Right atrium auricular region (tissue), 2 donors: ENCODE measurements around the gene NGEF. TPM values are rescaled to one million over a fixed set of nuclear protein-coding genes. Genes with fewer than 3 reads are reported as not detected.

ENCODE experiments used
- DNase-seq: peaks from one replicate; pipeline ENCODE4 v3.0.0-alpha.2; 2019; ENCODE audit warnings: low spot score
- H3K27ac ChIP-seq, 2 donors: fragments of 200-600 bp; sonication (generic); 1 replicate in 1 of 2; 2 replicates in 1 of 2; pipeline ENCODE4 v1.5.1; 2016 to 2019
- H3K27me3 ChIP-seq, 2 donors: fragments of 200-600 bp; sonication (generic); one replicate each; pipeline versions ENCODE4 v1.5.1 to v1.6.0; 2017 to 2019
- H3K36me3 ChIP-seq: fragments of 200-600 bp; sonication (generic); one replicate; pipeline ENCODE4 v1.5.1; 2016
- H3K4me1 ChIP-seq, 2 donors: fragments of 200-600 bp; sonication (generic); one replicate each; pipeline versions ENCODE4 v1.5.1 to v1.6.0; 2017 to 2019
- H3K4me3 ChIP-seq, 2 donors: fragments of 200-600 bp; sonication (generic); 1 replicate in 1 of 2; 2 replicates in 1 of 2; pipeline ENCODE4 v1.5.1; 2017 to 2019; ENCODE audit warnings: mild to moderate bottlenecking in 1 of 2, moderate library complexity in 1 of 2
- H3K9me3 ChIP-seq, 2 donors: fragments of 200-600 bp; sonication (generic); one replicate each; pipeline ENCODE4 v1.5.1; 2019
- CTCF ChIP-seq, 2 donors: fragments of 200-600 bp; sonication (generic); IDR thresholded peaks; one replicate each; pipeline ENCODE4 v1.5.1; 2019; ENCODE audit warnings: antibody characterized with exemption in 2 of 2
- total RNA-seq, 2 donors: library from RNA; depleted of rRNA; stranded (reverse); fragments of >200 nt; gene quantifications; one replicate each; pipeline ENCODE4 v1.1.0, GENCODE V29; 2016

The NGEF gene
- total RNA-seq, 2 donors from 2014 or later, result 1.4 to 4.8 TPM

- Histone ChIP-seq H3K4me3 (no peak overlapping the region), H3K9me3 (no peaks in the 10 kb centered on the region), H3K27ac (no peak overlapping the region), H3K4me1 (no peaks in the 10 kb centered on the region), H3K27me3 (no peaks in the 10 kb centered on the region), H3K36me3 (no peaks in the 10 kb centered on the region)
- DNase-seq, result no peak
- TF ChIP-seq CTCF (IDR thresholded peaks at IDR 0.05), result no peak
Observed at GRCh38 chr2:233029321-233029720, 16.3 kb upstream of the NGEF start.

GRCh38 chr2:233026198-233026813 is 13.2 kb upstream of the NGEF start:
- no peaks in the 10 kb centered on the region for H3K9me3 ChIP-seq
- no peak for DNase-seq
- H3K36me3 ChIP-seq, result no peaks in the 10 kb centered on the region
- H3K27ac ChIP-seq, result no peak overlapping the region
- no peaks in the 10 kb centered on the region for H3K4me1 ChIP-seq
- no peak overlapping the region for H3K4me3 ChIP-seq
- no peak for TF ChIP-seq CTCF (IDR thresholded peaks at IDR 0.05)
- H3K27me3 ChIP-seq, result no peaks in the 10 kb centered on the region

- no peak overlapping the region for H3K4me3 ChIP-seq
Observed at GRCh38 chr2:233025706-233026105, 12.7 kb upstream of the NGEF start.

GRCh38 chr2:233023761-233024410 is 10.8 kb upstream of the NGEF start:
- H3K4me1 ChIP-seq, result no peaks in the 10 kb centered on the region
- H3K27me3 ChIP-seq, result no peaks in the 10 kb centered on the region
- no peak overlapping the region for H3K27ac ChIP-seq
- no peak for DNase-seq
- no peaks in the 10 kb centered on the region for H3K9me3 ChIP-seq
- H3K4me3 ChIP-seq, result no peak overlapping the region
- no peak for TF ChIP-seq CTCF (IDR thresholded peaks at IDR 0.05)
- H3K36me3 ChIP-seq, result no peaks in the 10 kb centered on the region

More at GRCh38 chr2:233025706-233026105, 12.7 kb upstream of the NGEF start:
- no peak for DNase-seq
- TF ChIP-seq CTCF (IDR thresholded peaks at IDR 0.05), result no peak
- Histone ChIP-seq H3K4me1 (no peaks in the 10 kb centered on the region), H3K9me3 (no peaks in the 10 kb centered on the region), H3K27ac (no peak overlapping the region), H3K27me3 (no peaks in the 10 kb centered on the region), H3K36me3 (no peaks in the 10 kb centered on the region)

- no peak for DNase-seq
- no peak overlapping the region for H3K4me3 ChIP-seq
- H3K27ac ChIP-seq, result no peak overlapping the region
- no peak for TF ChIP-seq CTCF (IDR thresholded peaks at IDR 0.05)
- H3K36me3 ChIP-seq, result no peaks in the 10 kb centered on the region
- H3K27me3 ChIP-seq, result no peaks in the 10 kb centered on the region
- H3K9me3 ChIP-seq, result peaks cover under 1 to 3% of the 10 kb centered on the region in 2 donors
- H3K4me1 ChIP-seq, result no peaks in the 10 kb centered on the region
Observed at GRCh38 chr2:233023007-233023760, 10.1 kb upstream of the NGEF start.
